ENCODE results near the gene SNX20.

Gene SNX20

DNA sequence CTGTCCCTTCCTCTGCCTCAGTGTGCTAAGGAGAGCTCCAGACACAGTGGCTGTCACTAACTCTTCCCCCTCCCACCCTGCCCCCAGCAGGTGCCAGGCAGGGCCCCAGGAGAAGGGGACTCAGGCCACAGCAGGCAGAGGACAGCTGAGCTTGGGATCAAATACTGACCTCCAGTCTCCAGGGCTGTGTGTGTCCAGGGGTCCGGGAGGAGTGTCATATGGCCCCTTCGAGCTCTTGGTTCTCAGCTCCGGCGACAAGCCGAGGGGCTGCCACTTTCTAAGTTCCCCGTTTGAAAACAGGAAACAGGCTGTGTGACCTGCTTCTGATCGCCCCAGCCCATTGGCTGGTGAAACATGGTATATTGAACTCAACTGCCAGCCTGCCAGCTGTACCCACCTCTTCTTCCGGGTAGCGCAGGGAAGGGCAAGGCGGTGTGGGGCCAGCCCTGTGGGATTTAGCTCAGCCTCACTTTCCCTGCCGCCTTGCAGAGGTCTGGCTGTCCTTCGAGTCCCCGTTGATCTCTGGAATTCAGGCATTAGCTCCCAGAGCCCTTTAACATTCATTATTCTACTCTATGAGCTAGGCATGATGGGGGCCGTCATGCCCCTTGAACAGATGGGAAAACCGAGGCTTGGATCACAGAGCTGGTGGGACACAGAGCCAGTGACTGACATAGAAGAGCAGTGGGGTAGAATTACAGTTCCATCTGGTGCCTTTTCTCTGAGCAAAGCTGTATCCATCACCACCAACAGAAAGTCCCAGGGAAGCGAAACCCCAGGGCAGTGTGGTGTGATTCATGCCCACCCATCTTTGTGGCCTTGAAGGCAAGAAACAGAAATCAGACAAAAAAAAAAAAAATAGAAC, at the start of gene SNX20:
TSS of gene SNX20 (minus strand) at position 292 of the 865 bp plus-strand sequence. CDS start 3,786 bp downstream, outside the sequence.
- H3K4me2 ChIP-seq, result peak within 1 kb of the TSS; percentile 97
- peak within 1 kb of the TSS; percentile 67 for H3K4me3 ChIP-seq
- H3K9me3 ChIP-seq, result no peaks in the 10 kb centered on the region
- H4K20me1 ChIP-seq, result 0 out of 2 replicates have a peak, but pooled peaks cover 13% of the 10 kb centered on the region
- no peaks in the 10 kb centered on the region for H3K27me3 ChIP-seq
- H3K36me3 ChIP-seq, result peaks cover 32% of the 10 kb centered on the region
- peak within 1 kb of the TSS; percentile 78 for H3K9ac ChIP-seq
- no peak for TF ChIP-seq Cebpa-rat (IDR thresholded peaks at IDR 0.05)
- H3K4me1 ChIP-seq, result peaks cover 69% of the 10 kb centered on the region
- peak within 1 kb of the TSS; percentile 88 for H3K27ac ChIP-seq

GRCh38 chr16:50724306-50724705, 43.2 kb upstream of the SNX20 start:
- no peaks in the 10 kb centered on the region for H3K27me3 ChIP-seq

DNA sequence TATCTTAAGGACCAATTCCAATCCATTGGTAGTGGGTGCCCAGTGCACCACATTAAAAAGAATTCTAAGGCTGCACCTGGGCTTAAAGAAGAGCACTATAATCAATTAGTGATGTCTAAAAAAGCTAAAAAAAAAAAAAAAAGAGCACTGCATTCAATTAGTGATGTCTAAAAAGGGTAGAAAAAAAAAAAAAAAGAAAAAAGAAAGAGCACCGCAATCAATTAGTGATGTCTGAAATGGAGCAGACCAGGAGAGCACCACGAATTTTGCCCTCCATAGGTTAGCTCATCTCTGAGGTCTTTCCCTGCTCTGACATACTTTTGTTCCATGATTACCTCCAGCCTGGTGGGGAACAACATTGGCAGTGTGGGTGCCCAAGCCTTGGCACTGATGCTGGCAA, 41.8 kb upstream of the SNX20 start:
- Histone ChIP-seq H3K9me3 (peaks cover 15% of the 10 kb centered on the region), H3K4me2 (no peak overlapping the region), H3K27ac (no peak overlapping the region), H3K4me1 (peaks cover 11% of the 10 kb centered on the region), H3K9ac (no peak overlapping the region), H3K27me3 (no peaks in the 10 kb centered on the region), H3K4me3 (no peak overlapping the region), H4K20me1 (no peaks in the 10 kb centered on the region), H3K36me3 (no peaks in the 10 kb centered on the region)
- no peak for TF ChIP-seq Cebpa-rat (IDR thresholded peaks at IDR 0.05)

More at GRCh38 chr16:50724306-50724705, 43.2 kb upstream of the SNX20 start:
- no peak overlapping the region for H3K4me3 ChIP-seq
- H4K20me1 ChIP-seq, result no peaks in the 10 kb centered on the region
- H3K9ac ChIP-seq, result no peak overlapping the region
- no peak for TF ChIP-seq Cebpa-rat (IDR thresholded peaks at IDR 0.05)
- H3K4me2 ChIP-seq, result no peak overlapping the region
- H3K4me1 ChIP-seq, result peaks cover 11% of the 10 kb centered on the region
- H3K36me3 ChIP-seq, result no peaks in the 10 kb centered on the region
- H3K27ac ChIP-seq, result no peak overlapping the region
- H3K9me3 ChIP-seq, result peaks cover 15% of the 10 kb centered on the region

DNA sequence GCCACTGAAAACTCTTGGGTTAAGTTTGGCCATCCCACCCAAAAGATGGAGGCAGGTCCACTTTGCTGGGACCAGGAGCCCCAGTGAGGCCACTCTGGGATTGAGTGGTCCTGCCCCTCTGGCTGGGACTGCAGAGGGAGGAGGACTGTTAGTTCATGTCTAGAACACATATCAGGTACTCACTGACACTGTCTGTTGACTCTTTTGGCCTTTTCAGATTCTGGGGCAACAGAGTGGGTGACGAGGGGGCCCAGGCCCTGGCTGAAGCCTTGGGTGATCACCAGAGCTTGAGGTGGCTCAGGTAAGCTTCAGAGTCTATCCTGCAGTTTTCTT, 41.3 kb upstream of the SNX20 start:
- H3K4me2 ChIP-seq, result no peak overlapping the region

DNA sequence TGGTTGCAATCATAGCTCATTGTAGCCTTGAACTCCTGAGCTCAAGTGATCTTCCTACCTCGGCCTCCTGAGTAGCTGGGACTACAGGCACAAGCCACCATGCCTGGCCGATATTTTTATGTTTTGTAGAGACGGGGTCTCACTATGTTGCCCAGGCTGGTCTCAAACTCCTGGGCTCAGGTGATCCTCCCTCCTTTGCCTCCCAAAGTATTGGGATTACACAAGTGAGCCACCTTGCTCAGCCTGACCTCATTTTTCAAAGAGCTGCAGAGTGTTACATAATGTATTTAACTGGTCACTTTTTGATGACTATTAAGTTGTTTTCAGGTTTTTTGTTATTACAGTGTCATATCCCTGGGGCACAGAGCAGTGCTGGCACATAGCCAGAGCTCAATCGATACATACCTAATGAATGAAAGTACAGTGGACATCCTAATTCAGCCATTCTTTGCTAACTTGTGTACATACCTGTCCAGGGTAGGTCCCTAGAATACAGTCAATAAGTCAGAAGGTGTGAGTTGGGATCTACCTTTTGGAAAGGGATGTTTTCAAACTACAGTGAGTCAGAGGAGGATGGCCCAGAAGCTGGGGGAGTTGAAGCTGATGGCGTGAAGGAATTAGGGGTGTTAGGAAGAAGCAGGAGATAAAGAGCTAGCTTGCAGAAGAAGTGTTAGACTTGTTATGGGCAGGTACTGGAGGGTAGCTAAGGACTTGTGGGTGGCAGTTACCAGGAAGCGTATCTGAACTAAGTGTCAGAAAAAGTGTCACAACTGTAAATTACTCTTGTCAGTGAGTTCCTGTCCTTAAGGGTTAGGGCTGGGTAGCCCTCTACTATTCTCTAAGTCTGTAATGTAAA, 40.7 kb upstream of the SNX20 start:
- H3K9ac ChIP-seq, result no peak overlapping the region
- no peak overlapping the region for H3K4me2 ChIP-seq
- H3K36me3 ChIP-seq, result no peaks in the 10 kb centered on the region
- H3K4me1 ChIP-seq, result peaks cover 11% of the 10 kb centered on the region
- H3K4me3 ChIP-seq, result no peak overlapping the region
- no peak for TF ChIP-seq Cebpa-rat (IDR thresholded peaks at IDR 0.05)
- H3K9me3 ChIP-seq, result peaks cover 15% of the 10 kb centered on the region
- H3K27ac ChIP-seq, result no peak overlapping the region
- no peaks in the 10 kb centered on the region for H3K27me3 ChIP-seq
- H4K20me1 ChIP-seq, result no peaks in the 10 kb centered on the region

More for the DNA sequence above, 41.3 kb upstream of the SNX20 start:
- no peak overlapping the region for H3K4me3 ChIP-seq
- H3K27me3 ChIP-seq, result no peaks in the 10 kb centered on the region
- H3K36me3 ChIP-seq, result no peaks in the 10 kb centered on the region
- H3K9ac ChIP-seq, result no peak overlapping the region
- H3K4me1 ChIP-seq, result peaks cover 11% of the 10 kb centered on the region
- no peaks in the 10 kb centered on the region for H4K20me1 ChIP-seq
- TF ChIP-seq Cebpa-rat (IDR thresholded peaks at IDR 0.05), result no peak
- H3K9me3 ChIP-seq, result peaks cover 15% of the 10 kb centered on the region
- no peak overlapping the region for H3K27ac ChIP-seq

DNA sequence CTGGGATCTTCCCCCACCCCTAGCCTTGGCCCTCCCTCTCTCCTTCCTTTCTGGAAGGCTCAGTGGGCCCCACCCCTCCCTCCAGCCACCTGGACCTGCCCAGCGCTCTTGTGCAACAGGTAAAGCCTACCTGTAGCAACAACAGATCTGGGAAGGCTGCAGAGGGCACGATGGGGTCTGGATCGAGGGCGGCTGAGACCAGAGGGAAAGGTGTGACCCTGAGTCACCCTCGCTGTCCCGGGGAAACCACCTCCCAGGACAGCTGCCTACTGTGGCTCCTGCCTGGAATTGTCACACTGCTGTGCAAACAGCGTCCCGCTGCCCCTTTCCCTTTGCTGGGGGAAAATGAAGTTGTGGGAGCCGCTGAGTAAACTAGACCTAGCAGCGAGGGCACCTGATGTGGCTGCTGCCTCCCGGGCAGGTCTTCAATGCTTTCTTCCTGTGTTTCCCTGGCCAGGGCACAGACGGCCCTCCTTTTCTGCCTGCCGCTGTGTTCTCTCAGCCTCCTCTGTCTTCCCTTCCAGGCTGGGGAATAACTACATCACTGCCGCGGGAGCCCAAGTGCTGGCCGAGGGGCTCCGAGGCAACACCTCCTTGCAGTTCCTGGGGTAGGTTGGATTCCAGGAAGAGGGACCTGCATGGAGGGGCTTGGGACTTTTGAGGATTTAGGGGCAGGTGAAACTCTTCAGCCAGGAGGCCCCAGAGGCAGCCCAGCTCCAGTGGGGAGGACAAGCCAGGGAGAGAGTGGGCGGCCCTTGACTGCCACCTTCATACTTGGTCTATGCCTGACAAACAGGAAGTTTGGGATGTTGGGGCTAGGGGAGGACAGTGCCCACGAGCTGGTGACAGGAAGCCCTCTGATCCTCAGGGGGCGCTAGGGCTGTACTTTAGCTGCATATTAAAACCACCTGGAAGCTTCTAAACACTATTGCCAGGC, 38.6 kb upstream of the SNX20 start:
- Histone ChIP-seq H3K36me3 (no peaks in the 10 kb centered on the region), H3K9me3 (peaks cover 9% of the 10 kb centered on the region), H3K4me3 (no peak overlapping the region), H3K27me3 (no peaks in the 10 kb centered on the region), H4K20me1 (no peaks in the 10 kb centered on the region), H3K27ac (peak overlapping the region; percentile 13; the same call in 1 of the 2 replicates), H3K4me2 (peak overlapping the region; percentile 62), H3K9ac (no peak overlapping the region), H3K4me1 (peaks cover 11% of the 10 kb centered on the region)
- TF ChIP-seq Cebpa-rat (IDR thresholded peaks at IDR 0.05), result no peak

- H3K4me2 ChIP-seq, result no peak overlapping the region
- no peak for TF ChIP-seq Cebpa-rat (IDR thresholded peaks at IDR 0.05)
- H3K9me3 ChIP-seq, result peaks cover 1% of the 10 kb centered on the region; the same call in 1 of the 2 replicates
- H3K4me1 ChIP-seq, result peaks cover 11% of the 10 kb centered on the region
- H3K4me3 ChIP-seq, result no peak overlapping the region
- no peaks in the 10 kb centered on the region for H3K36me3 ChIP-seq
- no peaks in the 10 kb centered on the region for H4K20me1 ChIP-seq
- no peaks in the 10 kb centered on the region for H3K27me3 ChIP-seq
- H3K9ac ChIP-seq, result no peak overlapping the region
- no peak overlapping the region for H3K27ac ChIP-seq
Observed at GRCh38 chr16:50718761-50719400, 37.8 kb upstream of the SNX20 start.

DNA sequence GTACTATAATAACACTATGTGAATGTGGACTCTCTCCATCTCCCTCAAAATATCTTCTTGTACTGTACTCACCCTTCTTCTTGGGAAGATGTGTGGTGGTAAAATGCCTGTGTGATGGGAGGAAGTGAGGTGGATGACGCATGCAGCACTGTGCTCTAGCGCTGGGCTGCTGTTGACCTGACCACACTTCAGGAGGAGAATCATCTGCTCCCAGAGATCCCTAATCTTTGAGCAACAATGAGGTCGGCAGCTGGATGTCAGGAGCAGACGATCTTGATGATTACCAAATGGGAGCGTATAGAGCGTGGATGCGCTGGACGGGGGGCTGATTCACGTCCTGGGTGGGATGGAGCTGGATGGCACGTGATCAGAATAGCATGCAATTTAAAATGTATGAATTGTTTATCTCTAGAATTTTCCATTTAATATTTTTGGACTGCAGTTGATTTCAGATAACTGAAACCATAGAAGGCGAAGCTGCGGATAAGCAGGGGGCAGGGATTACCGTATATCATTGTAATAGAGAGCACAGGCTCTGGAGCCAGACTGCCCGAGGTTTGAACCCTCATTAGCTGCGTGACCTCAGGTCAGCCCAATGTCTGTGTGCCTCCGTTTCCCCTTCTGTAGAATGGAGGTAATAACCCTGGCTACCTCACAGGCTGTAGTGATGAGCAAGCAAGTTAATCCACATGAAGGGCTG, 37.1 kb upstream of the SNX20 start:
- Histone ChIP-seq H3K9me3 (no peaks in the 10 kb centered on the region), H3K4me2 (no peak overlapping the region)

More for the DNA sequence above, 37.1 kb upstream of the SNX20 start:
- peaks cover 13% of the 10 kb centered on the region for H3K4me1 ChIP-seq
- no peak overlapping the region for H3K9ac ChIP-seq
- H3K4me3 ChIP-seq, result no peak overlapping the region
- H3K27ac ChIP-seq, result no peak overlapping the region
- H4K20me1 ChIP-seq, result no peaks in the 10 kb centered on the region
- H3K36me3 ChIP-seq, result no peaks in the 10 kb centered on the region
- TF ChIP-seq Cebpa-rat (IDR thresholded peaks at IDR 0.05), result no peak
- no peaks in the 10 kb centered on the region for H3K27me3 ChIP-seq
